Measurements from ENCODE around the gene DZIP3. TPM values are rescaled to one million over a fixed set of nuclear protein-coding genes. Genes with fewer than 3 reads are reported as not detected.

DZIP3 gene
- total and polyA plus RNA-seq, 2 experiments from 2014 or later: 28.7 to 32.0 TPM

DNA sequence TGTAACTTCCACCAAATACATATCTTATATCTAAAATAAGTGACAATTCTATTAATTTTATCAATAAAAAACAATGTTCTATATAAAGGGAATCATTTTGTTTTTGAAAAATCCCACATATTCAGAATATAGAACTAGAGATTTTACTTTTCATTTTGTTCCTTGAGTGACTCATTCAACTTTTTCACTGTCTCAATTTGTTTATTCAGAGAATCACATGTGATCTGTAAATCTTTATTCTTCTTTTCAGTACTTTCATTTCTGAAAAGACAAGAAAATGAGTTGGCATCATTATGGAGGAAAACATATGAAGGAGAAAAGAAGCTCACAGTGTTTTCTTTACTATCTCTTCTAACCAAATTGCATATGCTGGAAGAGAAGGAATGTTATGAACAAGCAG is 35.3 kb upstream of the DZIP3 start (continued):
- no peak for TF ChIP-seq STAT1 (IDR thresholded peaks at IDR 0.05; ENCODE audit: unreplicated experiment)
- no peak for TF ChIP-seq NANOG (IDR thresholded peaks at IDR 0.05; ENCODE audit: borderline replicate concordance)
- no peak for TF ChIP-seq JUNB (IDR thresholded peaks at IDR 0.05; ENCODE audit: unreplicated experiment)
- TF ChIP-seq, protein P1, sequence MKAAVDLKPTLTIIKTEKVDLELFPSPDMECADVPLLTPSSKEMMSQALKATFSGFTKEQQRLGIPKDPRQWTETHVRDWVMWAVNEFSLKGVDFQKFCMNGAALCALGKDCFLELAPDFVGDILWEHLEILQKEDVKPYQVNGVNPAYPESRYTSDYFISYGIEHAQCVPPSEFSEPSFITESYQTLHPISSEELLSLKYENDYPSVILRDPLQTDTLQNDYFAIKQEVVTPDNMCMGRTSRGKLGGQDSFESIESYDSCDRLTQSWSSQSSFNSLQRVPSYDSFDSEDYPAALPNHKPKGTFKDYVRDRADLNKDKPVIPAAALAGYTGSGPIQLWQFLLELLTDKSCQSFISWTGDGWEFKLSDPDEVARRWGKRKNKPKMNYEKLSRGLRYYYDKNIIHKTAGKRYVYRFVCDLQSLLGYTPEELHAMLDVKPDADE (IDR thresholded peaks at IDR 0.05): no peak
- TF ChIP-seq POLR2AphosphoS5 (IDR thresholded peaks at IDR 0.05; ENCODE audit: low read depth): no peak
- TF ChIP-seq ZNF114 (CRISPR knock-in tag; IDR thresholded peaks at IDR 0.05): no peak
- TF ChIP-seq, protein P2, sequence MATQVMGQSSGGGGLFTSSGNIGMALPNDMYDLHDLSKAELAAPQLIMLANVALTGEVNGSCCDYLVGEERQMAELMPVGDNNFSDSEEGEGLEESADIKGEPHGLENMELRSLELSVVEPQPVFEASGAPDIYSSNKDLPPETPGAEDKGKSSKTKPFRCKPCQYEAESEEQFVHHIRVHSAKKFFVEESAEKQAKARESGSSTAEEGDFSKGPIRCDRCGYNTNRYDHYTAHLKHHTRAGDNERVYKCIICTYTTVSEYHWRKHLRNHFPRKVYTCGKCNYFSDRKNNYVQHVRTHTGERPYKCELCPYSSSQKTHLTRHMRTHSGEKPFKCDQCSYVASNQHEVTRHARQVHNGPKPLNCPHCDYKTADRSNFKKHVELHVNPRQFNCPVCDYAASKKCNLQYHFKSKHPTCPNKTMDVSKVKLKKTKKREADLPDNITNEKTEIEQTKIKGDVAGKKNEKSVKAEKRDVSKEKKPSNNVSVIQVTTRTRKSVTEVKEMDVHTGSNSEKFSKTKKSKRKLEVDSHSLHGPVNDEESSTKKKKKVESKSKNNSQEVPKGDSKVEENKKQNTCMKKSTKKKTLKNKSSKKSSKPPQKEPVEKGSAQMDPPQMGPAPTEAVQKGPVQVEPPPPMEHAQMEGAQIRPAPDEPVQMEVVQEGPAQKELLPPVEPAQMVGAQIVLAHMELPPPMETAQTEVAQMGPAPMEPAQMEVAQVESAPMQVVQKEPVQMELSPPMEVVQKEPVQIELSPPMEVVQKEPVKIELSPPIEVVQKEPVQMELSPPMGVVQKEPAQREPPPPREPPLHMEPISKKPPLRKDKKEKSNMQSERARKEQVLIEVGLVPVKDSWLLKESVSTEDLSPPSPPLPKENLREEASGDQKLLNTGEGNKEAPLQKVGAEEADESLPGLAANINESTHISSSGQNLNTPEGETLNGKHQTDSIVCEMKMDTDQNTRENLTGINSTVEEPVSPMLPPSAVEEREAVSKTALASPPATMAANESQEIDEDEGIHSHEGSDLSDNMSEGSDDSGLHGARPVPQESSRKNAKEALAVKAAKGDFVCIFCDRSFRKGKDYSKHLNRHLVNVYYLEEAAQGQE (IDR thresholded peaks at IDR 0.05; ENCODE audit: unreplicated experiment): no peak
- no peak for TF ChIP-seq EZH2phosphoT487 (IDR thresholded peaks at IDR 0.05; ENCODE audit: unreplicated experiment)
- TF ChIP-seq EZH2 (IDR thresholded peaks at IDR 0.05; ENCODE audit: low read depth, unreplicated experiment): no peak

DNA sequence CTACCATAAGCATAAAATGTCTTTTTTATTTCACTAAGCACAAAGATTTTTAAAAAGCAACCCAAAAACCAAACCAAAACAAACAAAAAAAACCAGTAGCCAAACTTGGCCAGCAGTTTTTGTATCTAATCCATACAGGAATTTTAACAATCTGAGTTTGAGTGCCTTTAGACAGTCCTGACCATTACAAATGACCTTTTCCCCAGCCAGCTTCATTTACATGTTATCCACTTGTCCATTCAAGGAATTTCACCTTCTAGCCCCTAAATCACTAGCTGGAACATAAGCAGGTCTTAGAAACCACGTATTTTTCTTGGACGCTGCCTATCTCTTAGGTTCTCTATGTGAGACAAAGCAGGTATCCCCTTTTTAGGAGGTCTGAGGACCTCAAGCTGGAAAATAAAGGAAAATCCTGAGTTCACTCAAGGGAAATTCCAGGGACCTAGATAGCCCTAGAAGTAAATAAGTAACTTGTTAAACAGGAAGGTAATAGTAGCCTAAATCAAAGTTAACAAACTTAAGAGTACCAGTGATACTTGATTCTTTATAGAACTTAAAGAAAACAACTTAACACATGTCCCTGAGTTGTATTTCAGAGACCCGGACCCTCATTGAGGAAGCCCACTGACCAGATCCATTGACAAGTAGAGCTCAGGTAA is 34.5 kb upstream of the DZIP3 start:
- Histone ChIP-seq H3K4me1 (ENCODE audit: insufficient read depth) (0 out of 2 replicates have a peak, but pooled peaks cover 4% of the 10 kb centered on the region), H3K27me3 (ENCODE audit: insufficient read depth) (no peaks in the 10 kb centered on the region), H3K36me3 (ENCODE audit: insufficient read depth) (peaks cover 46% of the 10 kb centered on the region), H3K79me2 (replicated peaks; ENCODE audit: insufficient read depth) (no peaks in the 10 kb centered on the region), H3K4me2 (no peak overlapping the region), H3K9me2 (ENCODE audit: insufficient read depth) (no peaks in the 10 kb centered on the region), H3K27ac (ENCODE audit: low read depth) (peak overlapping the region; percentile 53; the same call in 1 of the 2 replicates), H3K4me3 (no peak overlapping the region), H2AFZ (no peak overlapping the region), H3F3A (replicated peaks; ENCODE audit: low read depth) (no peaks in the 10 kb centered on the region), H4K20me1 (replicated peaks; ENCODE audit: insufficient read depth) (no peaks in the 10 kb centered on the region)
- ATAC-seq (no peak), DNase-seq (ENCODE audit: low spot score) (no peak)
- Mint-ChIP-seq H3K27ac (peak overlapping the region; percentile 76; the same call in 1 of the 2 replicates), H3K4me1 (peaks cover 8% of the 10 kb centered on the region; the same call in 2 of the 3 replicates), H3K36me3 (ENCODE audit: low read depth) (peaks cover 46% of the 10 kb centered on the region), H3K9me3 (no peaks in the 10 kb centered on the region), H3K27me3 (ENCODE audit: insufficient read depth, low read depth, poor library complexity) (no peaks in the 10 kb centered on the region), H3K4me3 (no peak overlapping the region)
- TF ChIP-seq, protein P3, sequence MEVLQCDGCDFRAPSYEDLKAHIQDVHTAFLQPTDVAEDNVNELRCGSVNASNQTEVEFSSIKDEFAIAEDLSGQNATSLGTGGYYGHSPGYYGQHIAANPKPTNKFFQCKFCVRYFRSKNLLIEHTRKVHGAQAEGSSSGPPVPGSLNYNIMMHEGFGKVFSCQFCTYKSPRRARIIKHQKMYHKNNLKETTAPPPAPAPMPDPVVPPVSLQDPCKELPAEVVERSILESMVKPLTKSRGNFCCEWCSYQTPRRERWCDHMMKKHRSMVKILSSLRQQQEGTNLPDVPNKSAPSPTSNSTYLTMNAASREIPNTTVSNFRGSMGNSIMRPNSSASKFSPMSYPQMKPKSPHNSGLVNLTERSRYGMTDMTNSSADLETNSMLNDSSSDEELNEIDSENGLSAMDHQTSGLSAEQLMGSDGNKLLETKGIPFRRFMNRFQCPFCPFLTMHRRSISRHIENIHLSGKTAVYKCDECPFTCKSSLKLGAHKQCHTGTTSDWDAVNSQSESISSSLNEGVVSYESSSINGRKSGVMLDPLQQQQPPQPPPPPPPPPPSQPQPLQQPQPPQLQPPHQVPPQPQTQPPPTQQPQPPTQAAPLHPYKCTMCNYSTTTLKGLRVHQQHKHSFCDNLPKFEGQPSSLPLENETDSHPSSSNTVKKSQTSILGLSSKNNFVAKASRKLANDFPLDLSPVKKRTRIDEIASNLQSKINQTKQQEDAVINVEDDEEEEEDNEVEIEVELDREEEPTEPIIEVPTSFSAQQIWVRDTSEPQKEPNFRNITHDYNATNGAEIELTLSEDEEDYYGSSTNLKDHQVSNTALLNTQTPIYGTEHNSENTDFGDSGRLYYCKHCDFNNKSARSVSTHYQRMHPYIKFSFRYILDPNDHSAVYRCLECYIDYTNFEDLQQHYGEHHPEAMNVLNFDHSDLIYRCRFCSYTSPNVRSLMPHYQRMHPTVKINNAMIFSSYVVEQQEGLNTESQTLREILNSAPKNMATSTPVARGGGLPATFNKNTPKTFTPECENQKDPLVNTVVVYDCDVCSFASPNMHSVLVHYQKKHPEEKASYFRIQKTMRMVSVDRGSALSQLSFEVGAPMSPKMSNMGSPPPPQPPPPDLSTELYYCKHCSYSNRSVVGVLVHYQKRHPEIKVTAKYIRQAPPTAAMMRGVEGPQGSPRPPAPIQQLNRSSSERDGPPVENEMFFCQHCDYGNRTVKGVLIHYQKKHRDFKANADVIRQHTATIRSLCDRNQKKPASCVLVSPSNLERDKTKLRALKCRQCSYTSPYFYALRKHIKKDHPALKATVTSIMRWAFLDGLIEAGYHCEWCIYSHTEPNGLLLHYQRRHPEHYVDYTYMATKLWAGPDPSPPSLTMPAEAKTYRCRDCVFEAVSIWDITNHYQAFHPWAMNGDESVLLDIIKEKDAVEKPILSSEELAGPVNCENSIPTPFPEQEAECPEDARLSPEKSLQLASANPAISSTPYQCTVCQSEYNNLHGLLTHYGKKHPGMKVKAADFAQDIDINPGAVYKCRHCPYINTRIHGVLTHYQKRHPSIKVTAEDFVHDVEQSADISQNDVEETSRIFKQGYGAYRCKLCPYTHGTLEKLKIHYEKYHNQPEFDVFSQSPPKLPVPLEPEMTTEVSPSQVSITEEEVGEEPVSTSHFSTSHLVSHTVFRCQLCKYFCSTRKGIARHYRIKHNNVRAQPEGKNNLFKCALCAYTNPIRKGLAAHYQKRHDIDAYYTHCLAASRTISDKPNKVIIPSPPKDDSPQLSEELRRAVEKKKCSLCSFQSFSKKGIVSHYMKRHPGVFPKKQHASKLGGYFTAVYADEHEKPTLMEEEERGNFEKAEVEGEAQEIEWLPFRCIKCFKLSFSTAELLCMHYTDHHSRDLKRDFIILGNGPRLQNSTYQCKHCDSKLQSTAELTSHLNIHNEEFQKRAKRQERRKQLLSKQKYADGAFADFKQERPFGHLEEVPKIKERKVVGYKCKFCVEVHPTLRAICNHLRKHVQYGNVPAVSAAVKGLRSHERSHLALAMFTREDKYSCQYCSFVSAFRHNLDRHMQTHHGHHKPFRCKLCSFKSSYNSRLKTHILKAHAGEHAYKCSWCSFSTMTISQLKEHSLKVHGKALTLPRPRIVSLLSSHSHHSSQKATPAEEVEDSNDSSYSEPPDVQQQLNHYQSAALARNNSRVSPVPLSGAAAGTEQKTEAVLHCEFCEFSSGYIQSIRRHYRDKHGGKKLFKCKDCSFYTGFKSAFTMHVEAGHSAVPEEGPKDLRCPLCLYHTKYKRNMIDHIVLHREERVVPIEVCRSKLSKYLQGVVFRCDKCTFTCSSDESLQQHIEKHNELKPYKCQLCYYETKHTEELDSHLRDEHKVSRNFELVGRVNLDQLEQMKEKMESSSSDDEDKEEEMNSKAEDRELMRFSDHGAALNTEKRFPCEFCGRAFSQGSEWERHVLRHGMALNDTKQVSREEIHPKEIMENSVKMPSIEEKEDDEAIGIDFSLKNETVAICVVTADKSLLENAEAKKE (CRISPR knock-in tag; IDR thresholded peaks at IDR 0.05): no peak
- no peak for TF ChIP-seq JUNB (IDR thresholded peaks at IDR 0.05; ENCODE audit: unreplicated experiment)
- TF ChIP-seq ZNF331 (CRISPR knock-in tag; IDR thresholded peaks at IDR 0.05; ENCODE audit: low read depth): no peak
- no peak for TF ChIP-seq CREB1 (CRISPR knock-in tag; IDR thresholded peaks at IDR 0.05; ENCODE audit: low read depth)
- TF ChIP-seq ZNF114 (CRISPR knock-in tag; IDR thresholded peaks at IDR 0.05): no peak
- TF ChIP-seq, protein P4, sequence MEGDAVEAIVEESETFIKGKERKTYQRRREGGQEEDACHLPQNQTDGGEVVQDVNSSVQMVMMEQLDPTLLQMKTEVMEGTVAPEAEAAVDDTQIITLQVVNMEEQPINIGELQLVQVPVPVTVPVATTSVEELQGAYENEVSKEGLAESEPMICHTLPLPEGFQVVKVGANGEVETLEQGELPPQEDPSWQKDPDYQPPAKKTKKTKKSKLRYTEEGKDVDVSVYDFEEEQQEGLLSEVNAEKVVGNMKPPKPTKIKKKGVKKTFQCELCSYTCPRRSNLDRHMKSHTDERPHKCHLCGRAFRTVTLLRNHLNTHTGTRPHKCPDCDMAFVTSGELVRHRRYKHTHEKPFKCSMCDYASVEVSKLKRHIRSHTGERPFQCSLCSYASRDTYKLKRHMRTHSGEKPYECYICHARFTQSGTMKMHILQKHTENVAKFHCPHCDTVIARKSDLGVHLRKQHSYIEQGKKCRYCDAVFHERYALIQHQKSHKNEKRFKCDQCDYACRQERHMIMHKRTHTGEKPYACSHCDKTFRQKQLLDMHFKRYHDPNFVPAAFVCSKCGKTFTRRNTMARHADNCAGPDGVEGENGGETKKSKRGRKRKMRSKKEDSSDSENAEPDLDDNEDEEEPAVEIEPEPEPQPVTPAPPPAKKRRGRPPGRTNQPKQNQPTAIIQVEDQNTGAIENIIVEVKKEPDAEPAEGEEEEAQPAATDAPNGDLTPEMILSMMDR (conservative IDR thresholded peaks at IDR 0.05; ENCODE audit: low read depth in 2 of 2): no peak
